ENCODE data around the gene CST9L.

The CST9L gene

DNA sequence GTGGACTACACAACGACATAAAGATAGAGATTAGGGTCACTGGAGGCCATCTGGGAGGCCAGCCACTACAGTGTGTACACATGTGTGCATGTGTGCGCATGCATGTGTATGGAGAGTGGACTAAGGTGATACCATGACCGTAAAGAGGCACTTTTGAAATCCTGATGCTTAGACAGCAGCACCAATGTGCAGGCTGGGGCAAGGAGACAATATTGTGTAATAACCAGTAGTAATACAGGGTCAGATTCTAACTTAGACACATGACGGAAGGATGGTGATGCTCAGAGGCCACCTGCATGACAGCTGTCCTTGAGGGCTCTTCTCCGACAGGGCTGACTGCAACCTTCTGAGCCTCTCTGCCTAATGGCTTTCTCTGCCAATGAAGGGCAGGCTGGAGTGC, 25.5 kb downstream of the CST9L start:
- no peak for DNase-seq

DNA sequence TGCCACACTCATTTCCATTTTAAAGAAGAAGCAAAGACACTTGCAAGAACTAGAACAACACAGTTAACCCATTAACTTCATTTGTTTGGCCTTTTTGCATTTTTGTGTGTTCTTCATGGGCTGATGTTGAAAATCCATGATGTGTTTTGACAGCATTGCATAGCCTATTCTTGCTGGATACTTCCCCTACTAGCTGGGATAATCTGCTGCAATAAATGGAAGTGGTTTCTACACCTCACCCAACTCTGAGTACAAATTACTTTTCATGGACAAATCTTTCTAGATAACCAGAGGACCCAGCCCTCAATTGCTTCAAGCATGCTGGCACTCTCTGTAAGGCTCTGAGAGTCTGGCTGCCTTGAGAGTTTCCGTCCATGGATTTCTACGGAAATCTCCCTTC, 26.5 kb downstream of the CST9L start:
- DNase-seq: no peak

DNA sequence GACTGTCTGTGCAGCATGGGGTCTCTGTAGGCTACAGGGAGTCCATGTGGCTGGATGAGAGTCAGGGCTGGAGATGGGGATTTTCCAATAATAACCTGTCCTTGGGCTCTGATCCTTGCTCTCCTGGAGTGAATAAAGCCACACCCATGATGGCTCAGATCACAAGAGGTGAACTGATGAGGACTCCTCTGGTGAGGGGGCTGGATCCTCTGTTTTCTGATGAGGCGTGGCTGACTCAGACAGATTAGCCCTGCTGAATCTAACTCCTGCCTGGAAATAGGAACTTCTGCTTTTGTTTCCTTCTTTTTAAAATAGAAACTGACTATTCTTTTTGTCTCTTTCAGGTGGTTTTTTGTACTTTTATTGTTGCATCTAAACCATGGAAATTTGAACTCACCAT, 27.0 kb downstream of the CST9L start:
- peak; percentile 31 for DNase-seq

DNA sequence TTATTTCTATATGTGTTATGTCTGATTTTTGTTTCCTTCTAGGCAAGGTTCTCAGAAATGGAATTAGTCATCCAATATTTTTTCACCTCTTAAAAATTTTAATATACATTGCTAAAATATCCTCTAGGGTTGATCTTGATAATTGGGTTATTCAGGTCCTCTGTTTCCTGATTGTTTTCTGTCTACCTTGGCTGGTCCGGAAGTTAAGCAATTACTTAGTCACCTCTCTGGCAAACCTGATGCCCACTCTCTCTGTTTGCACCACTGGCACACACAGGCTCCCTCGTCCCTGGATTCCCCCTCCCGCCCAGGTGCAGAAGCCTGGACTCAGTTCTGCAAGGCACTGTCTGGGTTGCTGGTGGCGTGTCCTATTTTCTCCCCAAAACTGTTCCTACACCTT, 27.7 kb downstream of the CST9L start:
- no peak for DNase-seq

DNA sequence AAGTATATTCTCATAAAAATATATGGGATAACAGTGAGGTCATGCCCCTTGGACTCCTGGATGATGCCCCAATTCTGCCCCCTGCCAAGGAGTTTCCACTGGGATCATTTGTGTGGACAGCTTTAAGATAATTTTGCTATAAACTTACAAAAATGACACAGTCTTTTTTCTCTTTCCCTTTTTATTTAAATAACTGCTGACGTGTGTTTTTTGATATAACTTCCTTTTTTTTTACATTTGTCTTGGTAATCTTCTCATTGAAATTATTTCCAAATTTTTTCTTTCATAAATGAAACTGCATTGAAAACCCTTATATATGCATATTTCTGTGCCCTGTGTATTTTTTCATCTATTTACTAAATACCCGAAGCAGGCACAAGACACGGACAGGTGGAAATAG, 31.3 kb downstream of the CST9L start:
- no peak for DNase-seq

DNA sequence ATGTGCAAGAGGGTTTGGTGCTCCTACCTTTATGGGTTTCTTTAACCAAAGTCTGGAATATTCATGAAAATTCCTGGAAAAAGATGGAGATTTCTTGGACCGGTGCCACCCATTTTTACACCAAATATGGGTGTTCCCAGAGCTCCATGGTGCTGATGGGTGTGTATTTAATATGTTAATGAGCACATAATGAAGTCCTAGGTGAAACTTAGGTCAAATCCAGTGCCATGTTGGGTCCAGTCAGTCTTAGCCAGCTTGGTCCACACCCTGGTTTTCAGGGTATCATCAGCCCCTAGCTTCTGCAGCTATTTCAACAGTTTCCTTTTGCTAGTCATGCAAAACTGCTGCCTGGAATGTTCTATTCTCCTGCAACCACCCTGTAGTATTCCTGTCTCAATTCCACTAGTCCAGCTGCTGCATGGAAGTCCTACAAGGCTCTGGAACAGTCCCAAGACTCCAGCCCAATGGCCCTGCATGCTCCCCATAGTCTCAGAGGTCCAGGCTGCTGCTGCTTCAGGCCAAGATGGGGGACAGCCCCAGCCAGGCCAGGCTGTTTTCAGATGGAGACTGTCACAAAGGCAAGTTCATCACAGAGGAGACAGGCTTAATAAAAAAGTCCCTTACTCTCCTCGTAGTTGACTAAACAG, 31.8 kb downstream of the CST9L start:
- no peak for DNase-seq

DNA sequence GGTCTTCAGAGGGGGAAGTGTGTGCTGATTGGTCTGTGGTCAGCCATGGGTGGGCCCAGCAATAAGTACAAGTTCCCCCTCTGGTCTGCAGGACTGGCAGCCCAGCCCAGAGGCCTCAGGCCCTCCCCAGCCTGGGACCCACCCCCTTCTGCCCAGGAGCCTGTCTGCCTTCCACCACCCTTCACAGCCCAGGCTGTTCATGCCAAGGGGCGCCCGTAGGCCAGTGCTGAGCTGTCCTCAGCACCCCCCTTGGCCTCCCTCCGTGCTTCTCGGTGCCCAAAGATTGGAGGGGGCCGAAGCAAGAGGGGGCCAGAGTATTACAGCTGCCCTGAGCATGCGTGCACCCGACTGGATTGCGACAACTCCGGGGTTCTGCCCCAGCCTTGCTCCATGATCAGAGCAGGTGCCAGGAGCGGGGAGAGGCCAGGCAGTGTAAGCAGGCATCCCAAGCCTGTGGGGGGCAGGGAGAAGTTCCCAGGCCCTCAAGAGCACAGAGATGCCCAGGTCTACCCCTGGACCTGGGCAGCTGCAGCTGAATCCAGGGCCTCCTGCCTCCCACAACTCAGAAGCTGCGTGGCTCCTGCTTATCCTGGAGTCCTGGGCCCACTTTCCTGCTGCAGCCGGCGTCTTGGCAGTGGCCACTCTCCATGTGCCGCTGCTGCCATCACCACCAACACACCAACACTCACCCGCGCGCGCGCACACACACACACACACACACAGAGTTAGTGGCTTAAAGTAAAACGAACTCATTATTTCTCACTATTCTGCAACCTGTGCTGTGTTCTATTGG, 33.3 kb downstream of the CST9L start:
- DNase-seq: no peak

DNA sequence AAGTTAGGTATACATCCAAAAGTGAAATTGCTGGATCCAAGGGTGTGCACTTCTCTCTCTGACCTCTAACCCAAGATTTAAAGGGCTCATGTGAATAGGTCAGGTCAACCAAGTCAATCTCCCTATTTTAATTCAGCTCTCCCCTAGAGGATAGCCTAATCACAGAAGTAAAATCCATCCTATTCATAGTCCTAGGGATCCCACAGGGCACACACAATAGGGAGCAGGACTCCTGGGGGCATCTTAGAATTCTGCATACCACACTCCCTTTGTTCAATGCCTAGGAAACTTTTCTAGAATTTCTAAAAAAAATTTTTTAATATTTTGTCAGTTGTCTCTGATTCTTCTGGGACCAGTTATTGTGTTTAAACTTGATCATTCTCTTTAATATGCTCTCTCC, 35.1 kb downstream of the CST9L start:
- no peak for DNase-seq

DNA sequence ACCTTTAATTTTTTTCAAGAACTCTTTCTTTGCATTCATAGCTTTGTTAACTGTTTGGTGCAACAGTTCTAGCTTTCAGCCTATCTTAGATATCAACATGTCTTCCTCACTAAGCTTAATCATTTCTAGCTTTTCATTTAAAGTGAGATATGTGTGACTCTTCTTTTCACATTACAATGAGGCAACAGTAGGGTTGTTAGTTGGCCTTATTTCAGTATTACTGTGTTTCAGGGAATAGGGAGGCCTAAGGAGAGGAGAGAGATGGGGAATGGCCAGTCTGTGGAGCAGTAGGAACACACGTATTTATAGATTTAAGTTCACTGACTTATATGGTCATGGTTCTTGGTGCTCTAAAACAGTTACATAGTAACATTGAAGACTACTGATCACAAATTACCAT, 35.8 kb downstream of the CST9L start:
- no peak for DNase-seq

DNA sequence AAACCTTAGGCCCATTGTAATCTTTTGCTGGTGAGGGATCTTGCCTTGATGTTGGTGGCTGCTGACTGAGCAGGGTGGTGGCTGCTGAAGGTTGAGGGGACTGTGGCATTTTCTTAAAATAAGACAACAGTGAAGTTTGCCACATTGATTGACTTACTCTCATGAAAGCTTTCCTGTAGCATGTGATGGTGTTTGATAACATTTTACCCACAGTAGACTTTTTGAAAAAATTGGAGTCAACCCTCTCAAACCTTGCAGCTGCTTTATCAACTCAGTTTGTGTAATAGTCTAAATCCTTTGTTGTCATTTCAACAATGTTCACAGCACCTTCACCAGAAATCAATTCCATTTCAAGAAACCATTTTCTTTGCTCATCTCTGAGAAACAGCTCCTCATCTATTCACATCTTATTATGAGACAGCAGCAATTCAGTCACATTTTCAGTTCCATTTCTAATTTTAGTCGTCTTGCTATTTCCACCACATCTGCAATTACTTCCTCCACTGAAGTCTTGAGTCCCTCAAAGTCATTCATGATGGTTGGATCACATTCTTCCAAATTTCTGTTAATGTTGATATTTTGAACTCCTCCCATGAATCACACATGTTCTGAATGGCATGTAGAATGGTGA, 37.2 kb downstream of the CST9L start:
- no peak for DNase-seq

DNA sequence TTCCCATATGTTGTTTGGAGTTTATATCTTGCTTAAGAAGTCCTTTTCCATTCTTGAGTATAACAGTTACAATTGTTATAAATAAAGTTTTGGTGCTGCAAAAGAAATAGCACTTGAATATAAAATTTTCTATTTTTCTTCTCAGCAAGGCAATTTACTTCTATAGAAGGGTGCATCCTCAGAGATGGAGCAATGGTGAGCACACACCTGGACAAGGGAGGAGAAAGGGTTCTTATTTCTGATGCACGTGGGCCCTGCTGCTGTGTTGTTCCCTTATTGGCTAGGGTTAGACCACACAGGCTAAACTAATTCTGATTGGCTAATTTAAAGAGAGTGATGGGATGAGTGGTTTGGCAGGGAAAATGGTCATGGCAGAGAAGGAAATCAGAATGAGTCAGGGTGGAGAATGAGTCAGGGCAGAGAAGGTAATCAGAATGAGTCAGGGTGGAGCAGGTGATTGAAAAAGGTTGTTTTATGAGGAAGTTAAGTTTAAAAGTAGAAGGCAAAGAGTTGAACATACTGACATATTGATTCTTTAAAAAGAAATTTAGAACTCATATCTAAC, 39.3 kb downstream of the CST9L start:
- DNase-seq: no peak

DNA sequence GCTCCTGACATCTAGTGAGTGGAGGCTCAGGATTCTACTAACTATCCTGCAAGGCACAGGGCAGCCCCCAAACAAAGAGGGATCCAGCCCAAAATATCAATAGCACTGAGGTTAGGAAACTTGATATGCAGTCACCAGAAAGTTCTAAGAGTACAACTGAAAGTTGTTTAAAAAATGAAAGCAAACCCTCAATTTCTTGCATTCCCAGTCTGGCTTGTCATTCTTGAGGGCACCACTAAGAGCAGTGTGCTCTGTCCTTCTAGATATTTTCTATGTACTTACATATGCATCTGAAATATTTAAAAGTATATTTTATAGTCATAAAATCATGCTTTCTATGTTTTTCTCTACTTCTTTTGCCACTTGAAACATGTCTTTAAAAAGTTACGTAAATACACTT, 41.4 kb downstream of the CST9L start:
- no peak for DNase-seq

DNA sequence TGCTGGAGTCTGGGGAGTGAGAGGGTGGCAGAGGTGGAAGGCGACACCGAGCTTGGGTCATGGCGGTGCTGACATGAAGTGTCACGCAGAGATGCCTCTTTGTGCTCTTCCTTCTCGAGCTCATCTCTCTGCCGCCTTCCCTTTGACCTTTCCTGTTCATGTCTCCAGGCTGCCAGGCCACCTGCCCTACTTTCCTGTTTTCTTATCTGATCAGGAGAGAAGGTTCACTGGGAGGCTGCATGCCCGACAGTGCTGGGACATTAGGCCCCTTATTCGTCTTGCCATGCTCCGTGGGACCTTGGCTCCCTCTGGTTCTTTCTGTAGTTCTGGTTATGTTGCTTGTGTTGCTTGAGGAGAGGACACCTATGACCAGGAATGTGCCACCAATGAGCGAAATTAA, 44.1 kb downstream of the CST9L start:
- DNase-seq: no peak

DNA sequence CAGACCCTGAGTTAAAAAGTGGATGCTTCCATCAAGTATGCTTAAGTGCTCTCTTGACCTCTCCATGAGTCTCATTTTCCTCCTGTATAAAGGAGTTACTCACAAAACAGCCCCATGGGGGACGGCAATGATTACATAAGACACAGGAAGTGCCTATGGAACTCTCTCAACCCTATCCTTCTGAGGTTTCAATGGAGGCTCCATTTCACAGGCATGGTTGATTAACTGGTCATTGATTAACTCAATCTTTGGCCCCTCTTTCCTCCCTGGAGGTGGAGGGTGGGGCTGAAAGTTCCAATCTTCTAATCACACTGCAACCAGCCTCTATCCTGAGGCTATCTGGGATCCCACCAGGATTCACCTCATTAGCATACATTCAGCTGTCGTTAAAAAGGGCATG, 48.1 kb downstream of the CST9L start:
- peak; percentile 7 for DNase-seq

DNA sequence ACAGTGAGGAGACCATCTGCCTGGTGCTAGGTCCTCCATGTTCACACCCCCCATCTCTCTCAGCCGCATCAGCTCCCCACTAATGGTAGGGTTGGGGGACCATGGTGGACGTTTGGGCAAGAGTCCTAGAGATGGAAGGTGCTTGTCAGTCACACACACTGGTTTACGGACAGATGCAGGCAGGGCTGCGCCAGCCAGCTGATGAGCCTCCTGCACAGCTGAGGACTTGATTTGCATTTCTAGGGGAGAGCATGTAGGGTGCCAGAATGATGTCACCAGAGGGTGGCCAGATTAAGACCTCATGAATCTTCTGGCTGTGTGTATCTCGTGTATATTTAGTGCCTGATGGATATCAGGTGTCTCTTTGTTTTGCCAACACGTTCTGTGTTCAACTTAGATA, 48.7 kb downstream of the CST9L start:
- DNase-seq: no peak

DNA sequence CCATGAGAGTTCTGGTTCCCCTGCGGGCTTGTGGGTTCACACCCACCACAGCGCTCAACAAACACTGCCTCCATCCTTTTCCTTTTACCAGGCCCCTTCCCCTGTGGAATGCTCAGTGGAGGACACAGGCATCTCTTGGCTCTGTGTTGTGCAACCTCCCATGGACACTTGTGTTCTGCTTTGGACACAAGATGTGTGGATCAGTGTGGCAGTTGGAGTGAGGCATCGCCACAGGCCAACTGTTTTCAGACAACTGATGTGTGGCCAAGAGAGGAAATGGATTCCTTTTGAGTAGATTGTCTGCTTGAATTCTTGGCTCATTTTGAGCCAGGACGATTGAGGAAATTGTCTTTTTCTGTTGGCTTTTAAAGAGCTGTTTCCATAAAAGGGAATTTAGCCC, 50.6 kb downstream of the CST9L start:
- no peak for DNase-seq

DNA sequence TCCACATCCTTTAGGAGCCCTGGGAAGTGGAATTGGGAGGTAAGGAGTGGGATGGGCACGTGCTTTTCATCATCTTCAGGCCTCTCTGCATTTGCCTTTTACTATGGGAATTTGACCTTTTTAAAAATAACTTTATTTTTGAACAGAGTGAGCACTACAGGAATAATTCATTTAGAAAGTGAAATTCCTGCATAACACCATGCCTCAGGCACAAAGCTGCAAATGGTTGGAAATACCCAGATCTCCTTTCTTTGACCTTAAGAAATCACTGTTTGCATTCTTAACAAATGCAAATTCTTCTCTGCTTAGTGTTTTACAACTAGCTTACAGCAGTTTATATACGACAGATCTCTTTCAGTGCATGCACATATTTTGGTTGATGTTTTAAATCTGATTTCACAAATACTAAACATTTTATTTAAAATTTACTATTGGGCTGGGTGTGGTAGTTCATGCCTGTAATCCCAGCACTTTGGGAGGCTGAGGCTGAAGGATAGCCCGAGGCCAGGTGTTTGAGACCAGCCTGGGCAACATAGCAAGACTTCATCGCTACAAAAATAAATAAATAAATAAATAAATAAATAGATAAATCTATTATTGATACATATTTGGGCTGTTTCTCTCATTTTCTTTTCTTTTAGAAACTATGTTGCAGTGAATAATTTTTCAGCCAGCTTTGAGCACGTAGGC, 52.9 kb downstream of the CST9L start:
- no peak for DNase-seq

DNA sequence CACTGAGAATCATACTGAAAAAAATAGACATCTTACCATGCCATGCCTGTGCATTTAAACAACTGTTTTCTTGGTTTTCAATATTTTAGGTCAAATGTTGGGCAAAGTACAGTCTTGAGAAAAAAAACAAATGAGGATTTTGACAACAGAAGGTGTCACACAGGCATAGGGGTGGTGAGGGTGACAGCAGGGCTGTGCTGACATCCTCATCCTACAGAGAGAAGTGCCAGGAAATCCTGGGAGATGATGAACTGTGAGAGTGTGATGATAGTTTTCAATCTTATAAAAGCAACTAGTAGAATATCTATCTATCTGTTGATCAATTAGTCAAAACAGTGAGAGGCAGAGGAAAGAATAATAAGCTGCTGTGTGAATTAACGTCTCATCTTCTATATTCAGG, 53.4 kb downstream of the CST9L start:
- DNase-seq: no peak

Data from NCI-H345 (cell line).